ENCODE results near the gene TRPV6.

The TRPV6 gene

GRCh38 chr7:142867398-142868187 lies 18.0 kb downstream of the TRPV6 start:
- DNase-seq: no peak

GRCh38 chr7:142867097-142867378 lies 18.5 kb downstream of the TRPV6 start:
- DNase-seq: no peak

- no peak for DNase-seq
These were observed 19.0 kb downstream of the TRPV6 start for GRCh38 chr7:142866361-142867096.

- no peak for DNase-seq
These were observed 19.8 kb downstream of the TRPV6 start for GRCh38 chr7:142865766-142866165.

- no peak for DNase-seq
These were observed 20.4 kb downstream of the TRPV6 start for GRCh38 chr7:142864980-142865747.

GRCh38 chr7:142863891-142864685 lies 21.5 kb downstream of the TRPV6 start:
- DNase-seq: no peak

- DNase-seq: no peak
These were observed 22.7 kb downstream of the TRPV6 start for GRCh38 chr7:142862786-142863400.

- no peak for DNase-seq
These were observed 23.2 kb downstream of the TRPV6 start for GRCh38 chr7:142862351-142862750.

GRCh38 chr7:142860968-142861367 lies 24.6 kb downstream of the TRPV6 start:
- DNase-seq: no peak

- no peak for DNase-seq
These were observed 25.7 kb downstream of the TRPV6 start for GRCh38 chr7:142859829-142860228.

GRCh38 chr7:142859411-142859810 lies 26.1 kb downstream of the TRPV6 start:
- DNase-seq: no peak

- no peak for DNase-seq
These were observed 27.9 kb downstream of the TRPV6 start for GRCh38 chr7:142857625-142858024.

GRCh38 chr7:142856565-142857245 lies 28.8 kb downstream of the TRPV6 start:
- no peak for DNase-seq

- no peak for DNase-seq
These were observed 29.6 kb downstream of the TRPV6 start for GRCh38 chr7:142855756-142856564.

- no peak for DNase-seq
These were observed 30.3 kb downstream of the TRPV6 start for GRCh38 chr7:142855114-142855743.

- DNase-seq: peak; percentile 45
These were observed 31.0 kb downstream of the TRPV6 start, which contains the start of gene EPHB6 for GRCh38 chr7:142854372-142855113. Gene EPHB6, plus strand, starts transcription at chr7:142855076. Its CDS starts 8,152 bp downstream, at chr7:142863228.

GRCh38 chr7:142853739-142854371 lies 31.7 kb downstream of the TRPV6 start:
- DNase-seq: peak; percentile 76

GRCh38 chr7:142851919-142852318 lies 33.6 kb downstream of the TRPV6 start:
- no peak for DNase-seq

- DNase-seq: no peak
These were observed 34.3 kb downstream of the TRPV6 start for GRCh38 chr7:142851269-142851668.
